Measurements from ENCODE around the gene FIGN. TPM values are rescaled to one million over a fixed set of nuclear protein-coding genes. Genes with fewer than 3 reads are reported as not detected.

FIGN gene
- total and polyA plus RNA-seq, 2 of the 4 experiments (the other 2 are of a cell fraction) = 0.77 to 0.90 TPM

DNA sequence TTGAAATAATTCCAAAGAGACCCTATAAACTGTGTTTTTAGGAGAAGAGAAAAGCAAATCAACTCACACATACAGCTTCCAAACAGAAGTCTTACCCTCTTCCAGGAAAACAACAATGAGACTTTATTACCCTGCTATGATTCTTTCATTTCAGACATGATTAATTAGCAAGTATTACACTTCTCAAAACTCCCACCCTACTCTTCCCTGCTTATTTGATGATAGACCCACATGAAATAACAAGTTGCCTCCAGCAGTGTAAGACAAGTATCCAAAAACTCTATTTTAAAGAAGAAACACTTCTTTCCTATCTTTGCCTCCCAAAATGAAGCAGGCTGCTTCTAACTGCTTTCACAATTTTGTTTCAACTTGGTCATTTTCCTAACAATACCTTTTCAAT lies 4.1 kb downstream of the FIGN start:
- no peak for ATAC-seq (ENCODE audit: low read depth)
- Histone ChIP-seq H2BK5ac (ENCODE audit: low read depth, low read length, poor library complexity, severe bottlenecking) (no peak overlapping the region), H3K23ac (ENCODE audit: low read depth, low read length) (no peak overlapping the region), H3K79me1 (ENCODE audit: low read depth in 1 of 2, low read length in 2 of 2) (peaks cover 3 to 14% of the 10 kb centered on the region in 2 experiments; a peak in 3 of 4 replicates), H2BK120ac (ENCODE audit: low read depth, low read length) (peak overlapping the region; percentile 18; the same call in 1 of the 2 replicates), H3K36me3 (ENCODE audit: control insufficient read depth, insufficient read depth, low read length) (no peaks in the 10 kb centered on the region), H2AK5ac (ENCODE audit: low read depth, low read length) (no peak overlapping the region), H2AFZ (replicated peaks; ENCODE audit: low read length, poor library complexity) (no peak overlapping the region), H3K14ac (replicated peaks; ENCODE audit: low read depth, low read length) (no peak overlapping the region), H4K20me1 (ENCODE audit: insufficient read depth, low read length) (no peaks in the 10 kb centered on the region), H4K8ac (ENCODE audit: low read depth in 2 of 2, low read length in 2 of 2) (no peak overlapping the region), H3K9me3 (ENCODE audit: control insufficient read depth, insufficient read depth, low read length) (no peaks in the 10 kb centered on the region), H4K5ac (ENCODE audit: low read depth, low read length) (no peak overlapping the region), H4K91ac (ENCODE audit: insufficient read depth, low read depth, low read length) (no peak overlapping the region; the same call in 1 of the 2 replicates), H3K56ac (ENCODE audit: extremely low read depth, insufficient read depth, low read length) (no peak overlapping the region), H3K9ac (ENCODE audit: low read depth, low read length) (no peak overlapping the region), H3K9me1 (ENCODE audit: insufficient read depth, low read length) (no peaks in the 10 kb centered on the region), H3K27ac (ENCODE audit: insufficient read depth, low read length) (no peak overlapping the region), H3K4me3 (ENCODE audit: insufficient read depth, low read depth, low read length) (no peak overlapping the region), H3K18ac (ENCODE audit: low read depth, low read length) (no peak overlapping the region), H3K4me1 (ENCODE audit: control insufficient read depth, insufficient read depth, low read length) (peaks cover 2% of the 10 kb centered on the region), H2BK15ac (ENCODE audit: low read depth, low read length) (no peak overlapping the region; the same call in 2 of the 3 replicates), H3K4me2 (ENCODE audit: low read depth, low read length) (peak overlapping the region; percentile 49; the same call in 1 of the 2 replicates), H3K4ac (ENCODE audit: low read depth, low read length) (no peak overlapping the region), H2AK9ac (replicated peaks; ENCODE audit: low read depth, low read length, poor library complexity) (no peak overlapping the region), H3K27me3 (ENCODE audit: control insufficient read depth, insufficient read depth, low read length) (no peaks in the 10 kb centered on the region), H2BK20ac (ENCODE audit: low read depth, low read length) (no peak overlapping the region; the same call in 1 of the 2 replicates)
- intact Hi-C loops (cut with micrococcal nuclease) (loop anchor here (10.0 kb wide), 2 partner anchors 257 to 577 kb away; no protein-coding TSS in a partner anchor), dilution Hi-C loops (cut with HindIII; ENCODE audit: low sequenced_read_pairs, unreplicated experiment) (no loop called here), in situ Hi-C loops (cut with MboI; ENCODE audit: low sequenced_read_pairs) (no loop called here)
- POLR2A ChIA-PET (ENCODE audit: unreplicated experiment) = no interaction called here
- no TSS peak for BruUV-seq (replicated peaks)
- TF ChIP-seq RFX5 (IDR thresholded peaks at IDR 0.05; ENCODE audit: low read depth, low read length) = no peak
- TF ChIP-seq, protein P1, sequence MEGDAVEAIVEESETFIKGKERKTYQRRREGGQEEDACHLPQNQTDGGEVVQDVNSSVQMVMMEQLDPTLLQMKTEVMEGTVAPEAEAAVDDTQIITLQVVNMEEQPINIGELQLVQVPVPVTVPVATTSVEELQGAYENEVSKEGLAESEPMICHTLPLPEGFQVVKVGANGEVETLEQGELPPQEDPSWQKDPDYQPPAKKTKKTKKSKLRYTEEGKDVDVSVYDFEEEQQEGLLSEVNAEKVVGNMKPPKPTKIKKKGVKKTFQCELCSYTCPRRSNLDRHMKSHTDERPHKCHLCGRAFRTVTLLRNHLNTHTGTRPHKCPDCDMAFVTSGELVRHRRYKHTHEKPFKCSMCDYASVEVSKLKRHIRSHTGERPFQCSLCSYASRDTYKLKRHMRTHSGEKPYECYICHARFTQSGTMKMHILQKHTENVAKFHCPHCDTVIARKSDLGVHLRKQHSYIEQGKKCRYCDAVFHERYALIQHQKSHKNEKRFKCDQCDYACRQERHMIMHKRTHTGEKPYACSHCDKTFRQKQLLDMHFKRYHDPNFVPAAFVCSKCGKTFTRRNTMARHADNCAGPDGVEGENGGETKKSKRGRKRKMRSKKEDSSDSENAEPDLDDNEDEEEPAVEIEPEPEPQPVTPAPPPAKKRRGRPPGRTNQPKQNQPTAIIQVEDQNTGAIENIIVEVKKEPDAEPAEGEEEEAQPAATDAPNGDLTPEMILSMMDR (conservative IDR thresholded peaks at IDR 0.05; ENCODE audit: low read depth, low read length) = no peak
- TF ChIP-seq NFE2L2 (IDR thresholded peaks at IDR 0.05; ENCODE audit: low read depth, low read length) = no peak
- TF ChIP-seq RCOR1 (IDR thresholded peaks at IDR 0.05; ENCODE audit: insufficient replicate concordance, low read length) = no peak
- no peak for TF ChIP-seq BHLHE40 (IDR thresholded peaks at IDR 0.05; ENCODE audit: low read depth, low read length)
- no peak for TF ChIP-seq CHD1 (IDR thresholded peaks at IDR 0.05; ENCODE audit: low read depth, low read length)
- TF ChIP-seq RAD21 (IDR thresholded peaks at IDR 0.05; ENCODE audit: low read length) = no peak
- no peak for TF ChIP-seq MAZ (IDR thresholded peaks at IDR 0.05; ENCODE audit: borderline replicate concordance, low read depth, low read length)
- TF ChIP-seq MXI1 (IDR thresholded peaks at IDR 0.05; ENCODE audit: borderline replicate concordance, low read depth, low read length) = no peak
- TF ChIP-seq SMC3 (IDR thresholded peaks at IDR 0.05; ENCODE audit: low read depth, low read length) = no peak
- TF ChIP-seq POLR2A (IDR thresholded peaks at IDR 0.05; ENCODE audit: low read depth, low read length) = no peak
- no peak for TF ChIP-seq FOS (IDR thresholded peaks at IDR 0.05; ENCODE audit: low read depth, low read length)
- TF ChIP-seq, protein P2, sequence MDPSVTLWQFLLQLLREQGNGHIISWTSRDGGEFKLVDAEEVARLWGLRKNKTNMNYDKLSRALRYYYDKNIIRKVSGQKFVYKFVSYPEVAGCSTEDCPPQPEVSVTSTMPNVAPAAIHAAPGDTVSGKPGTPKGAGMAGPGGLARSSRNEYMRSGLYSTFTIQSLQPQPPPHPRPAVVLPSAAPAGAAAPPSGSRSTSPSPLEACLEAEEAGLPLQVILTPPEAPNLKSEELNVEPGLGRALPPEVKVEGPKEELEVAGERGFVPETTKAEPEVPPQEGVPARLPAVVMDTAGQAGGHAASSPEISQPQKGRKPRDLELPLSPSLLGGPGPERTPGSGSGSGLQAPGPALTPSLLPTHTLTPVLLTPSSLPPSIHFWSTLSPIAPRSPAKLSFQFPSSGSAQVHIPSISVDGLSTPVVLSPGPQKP (IDR thresholded peaks at IDR 0.05; ENCODE audit: borderline replicate concordance, low read depth, low read length) = no peak
- TF ChIP-seq CEBPB (IDR thresholded peaks at IDR 0.05; ENCODE audit: low read depth, low read length) = no peak
- TF ChIP-seq, protein P3, sequence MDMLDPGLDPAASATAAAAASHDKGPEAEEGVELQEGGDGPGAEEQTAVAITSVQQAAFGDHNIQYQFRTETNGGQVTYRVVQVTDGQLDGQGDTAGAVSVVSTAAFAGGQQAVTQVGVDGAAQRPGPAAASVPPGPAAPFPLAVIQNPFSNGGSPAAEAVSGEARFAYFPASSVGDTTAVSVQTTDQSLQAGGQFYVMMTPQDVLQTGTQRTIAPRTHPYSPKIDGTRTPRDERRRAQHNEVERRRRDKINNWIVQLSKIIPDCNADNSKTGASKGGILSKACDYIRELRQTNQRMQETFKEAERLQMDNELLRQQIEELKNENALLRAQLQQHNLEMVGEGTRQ (IDR thresholded peaks at IDR 0.05; ENCODE audit: low read depth, low read length) = no peak
- no peak for TF ChIP-seq MAFK (IDR thresholded peaks at IDR 0.05; ENCODE audit: low read depth, low read length)
- CTCF ChIA-PET = interaction anchor here (0.6 kb wide), 2 partner anchors 205 to 381 kb away, joined by 5 to 10 read pairs; no protein-coding TSS in a partner anchor
- DNase-seq = no peak

All from IMR-90 (cell line).